HT-29 (cell line): ENCODE results near the gene CHIA. TPM values are rescaled to one million over a fixed set of nuclear protein-coding genes. Genes with fewer than 3 reads are reported as not detected.
"Not testable (repeated sequence)": the region's sequence is repeated elsewhere in the genome, so short reads cannot be mapped to it uniquely, and the experiment has no call there.

Experiments used
- DNase-seq: peaks from one replicate; pipeline ENCODE4 v3.0.0-alpha.2; 2015; ENCODE audit warnings: low spot score
- total RNA-seq: library from RNA; depleted of rRNA; stranded (reverse); fragments of >200 nt; shearing (Covaris generic); gene quantifications from 2 replicates; pipeline ENCODE4 v1.2.3, GENCODE V29; 2014

CHIA gene
- total RNA-seq, 1 experiment from 2014 or later = not detected

- DNase-seq = no peak
Measured at GRCh38 chr1:111285879-111286278, 4.8 kb upstream of the CHIA start.

GRCh38 chr1:111286912-111287311 lies 3.7 kb upstream of the CHIA start:
- peak; percentile 12 for DNase-seq

- DNase-seq = no peak
Measured at GRCh38 chr1:111289371-111289770, 1.3 kb upstream of the CHIA start.

- DNase-seq = no peak
Measured at GRCh38 chr1:111290104-111290503, 547 bp upstream of the CHIA start.

- no peak for DNase-seq
Measured at GRCh38 chr1:111294390-111294789, 3.7 kb downstream of the CHIA start.

GRCh38 chr1:111302374-111302773 lies 11.7 kb downstream of the CHIA start:
- DNase-seq = no peak

- no peak for DNase-seq
Measured at GRCh38 chr1:111309690-111310089, 19.0 kb downstream of the CHIA start.

GRCh38 chr1:111318523-111318922 lies 27.9 kb downstream of the CHIA start:
- DNase-seq = no peak

- DNase-seq = no peak
Measured at GRCh38 chr1:111320066-111320879, 29.6 kb downstream of the CHIA start.

GRCh38 chr1:111323231-111323630 lies 32.6 kb downstream of the CHIA start:
- DNase-seq = no peak

- DNase-seq = no peak
Measured at GRCh38 chr1:111332190-111332589, 41.5 kb downstream of the CHIA start.

GRCh38 chr1:111334169-111334568 lies 43.5 kb downstream of the CHIA start:
- DNase-seq = peak; percentile 57

- not testable (repeated sequence) for DNase-seq
Measured at GRCh38 chr1:111335214-111335877, 44.7 kb downstream of the CHIA start.

- DNase-seq = not testable (repeated sequence)
Measured at GRCh38 chr1:111338849-111339248, 48.2 kb downstream of the CHIA start.

- DNase-seq = peak; percentile 73
Measured at GRCh38 chr1:111346089-111346885, 55.6 kb downstream of the CHIA start.

GRCh38 chr1:111347026-111347425 lies 56.4 kb downstream of the CHIA start:
- DNase-seq = no peak

- DNase-seq = no peak
Measured at GRCh38 chr1:111351700-111352099, 61.0 kb downstream of the CHIA start.

GRCh38 chr1:111354584-111354983 lies 63.9 kb downstream of the CHIA start:
- no peak for DNase-seq

GRCh38 chr1:111358964-111359363 lies 68.3 kb downstream of the CHIA start:
- DNase-seq = no peak

GRCh38 chr1:111359376-111359775 lies 68.7 kb downstream of the CHIA start:
- DNase-seq = no peak

GRCh38 chr1:111360257-111360656 lies 69.6 kb downstream of the CHIA start:
- not testable (repeated sequence) for DNase-seq

GRCh38 chr1:111361761-111362160 lies 71.1 kb downstream of the CHIA start:
- no peak for DNase-seq
